GM18511 (cell line): ENCODE data around the gene OIT3.

Source experiments
- ATAC-seq: cut with Tn5 transposase; IDR thresholded peaks from one replicate; pipeline ENCODE4 v1.9.1; 2021; ENCODE audit warnings: mild to moderate bottlenecking, moderate library complexity; ENCODE audit not compliant: unreplicated experiment

OIT3 gene

DNA sequence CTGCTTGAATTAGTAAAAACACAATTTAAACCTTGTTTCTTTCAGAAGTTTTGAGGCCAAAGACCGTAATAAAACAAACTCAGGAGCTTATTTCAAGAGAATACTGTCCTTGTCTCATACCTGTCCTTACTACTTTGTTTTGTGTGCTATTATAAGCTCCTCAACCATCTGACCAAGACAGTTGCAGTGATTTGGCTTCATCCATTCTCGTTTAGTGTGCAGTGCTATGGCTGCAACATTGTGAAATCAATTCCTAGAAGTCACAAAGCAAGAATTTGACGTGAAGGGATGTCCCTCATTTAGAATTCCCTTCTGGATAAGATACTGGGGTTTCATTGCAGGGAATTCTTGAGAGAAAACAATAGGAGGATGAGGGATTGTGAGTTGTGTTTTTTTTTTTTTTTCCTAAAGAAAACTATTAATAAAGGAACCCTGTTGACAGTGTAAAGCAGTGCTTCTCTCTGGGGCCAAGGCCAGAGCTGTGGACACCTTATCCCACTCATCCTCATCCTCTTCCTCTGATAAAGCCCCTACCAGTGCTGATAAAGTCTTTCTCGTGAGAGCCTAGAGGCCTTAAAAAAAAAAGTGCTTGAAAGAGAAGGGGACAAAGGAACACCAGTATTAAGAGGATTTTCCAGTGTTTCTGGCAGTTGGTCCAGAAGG, at the start of gene OIT3:
TSS of gene OIT3 (plus strand) at position 604 of the 663 bp plus-strand sequence. CDS start 60 bp downstream, outside the sequence.
- no peak for ATAC-seq

DNA sequence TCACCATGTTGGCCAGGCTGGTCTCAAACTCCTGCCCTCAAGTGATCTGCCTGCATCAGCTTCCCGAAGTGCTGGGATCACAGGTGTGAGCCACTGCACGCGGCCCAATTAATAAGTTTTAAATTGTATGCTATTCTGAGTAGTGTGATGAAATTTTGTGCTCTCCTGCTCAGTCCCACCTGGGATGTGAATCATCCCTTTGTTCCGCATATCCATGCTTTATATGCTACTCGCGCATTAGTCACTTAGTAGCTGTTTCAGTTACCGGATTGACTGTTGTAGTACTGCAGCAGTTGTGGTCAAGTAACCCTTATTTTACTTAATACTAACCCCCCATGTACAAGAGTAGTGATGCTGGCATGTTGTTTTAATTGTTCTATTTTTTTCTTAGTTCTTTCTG, 47.3 kb upstream of the OIT3 start:
- ATAC-seq: no peak

DNA sequence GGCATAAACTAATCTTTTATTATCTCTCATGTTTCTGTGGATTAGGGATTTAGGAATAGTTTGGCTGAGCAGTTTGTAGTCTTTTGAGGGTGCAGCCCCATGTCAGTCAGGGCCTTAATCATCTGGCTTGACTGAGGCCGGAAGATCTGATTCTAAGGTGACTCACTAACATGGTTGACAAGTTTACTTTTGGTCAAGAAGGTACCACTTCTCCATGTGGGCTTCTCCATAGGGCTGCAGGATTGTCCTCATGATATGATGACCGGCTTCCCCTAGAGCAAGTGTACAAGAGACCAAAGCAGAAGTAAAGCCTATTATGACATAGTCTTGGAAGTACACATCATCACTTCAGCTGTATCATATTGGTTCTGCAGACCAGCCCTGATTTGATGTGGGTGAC, 45.9 kb upstream of the OIT3 start:
- ATAC-seq: no peak

DNA sequence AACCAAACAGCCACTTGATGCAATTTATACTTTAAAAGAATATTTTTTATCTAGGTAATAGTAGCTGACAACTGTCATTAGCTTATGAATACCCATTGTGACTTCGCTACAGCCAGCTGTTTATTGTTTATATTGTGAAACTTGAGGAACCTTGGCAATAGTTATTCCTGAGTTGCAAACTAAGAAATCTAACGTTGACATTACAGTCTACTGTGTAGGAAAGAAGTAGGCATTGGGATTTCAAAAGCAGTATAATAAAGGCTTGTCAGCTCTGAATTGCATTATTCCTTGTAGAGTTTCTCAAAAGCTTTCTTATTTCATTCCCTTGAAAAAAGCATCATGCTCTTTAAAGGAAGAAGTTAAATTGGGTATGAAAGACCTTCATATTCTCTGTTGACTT, 42.7 kb upstream of the OIT3 start:
- ATAC-seq: no peak

- ATAC-seq: no peak
Measured at GRCh38 chr10:72851509-72851908, 42.0 kb upstream of the OIT3 start.

- ATAC-seq: no peak
Measured at GRCh38 chr10:72852508-72852907, 41.0 kb upstream of the OIT3 start.

- no peak for ATAC-seq
Measured at GRCh38 chr10:72855129-72855528, 38.4 kb upstream of the OIT3 start.

GRCh38 chr10:72855790-72856189, 37.7 kb upstream of the OIT3 start:
- no peak for ATAC-seq

DNA sequence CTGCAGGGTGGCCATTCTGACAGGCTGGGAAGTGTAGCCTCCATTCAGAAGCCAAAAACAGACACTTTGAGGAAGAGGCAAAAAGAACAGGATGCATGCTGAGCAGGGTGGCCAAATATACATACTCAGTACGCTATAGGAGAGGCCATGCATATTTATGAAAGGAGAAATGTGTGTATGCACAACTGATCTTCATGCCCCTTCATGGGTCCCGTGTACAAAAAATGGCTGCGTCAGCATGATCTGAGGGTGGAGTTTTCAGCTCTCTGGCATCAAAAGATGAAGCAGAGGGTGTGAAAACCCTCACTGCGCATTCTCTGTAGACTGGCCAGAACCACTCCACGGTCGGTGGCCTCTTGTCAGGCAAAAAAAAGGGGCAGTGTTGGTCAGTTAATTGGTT, 35.5 kb upstream of the OIT3 start:
- ATAC-seq: no peak

DNA sequence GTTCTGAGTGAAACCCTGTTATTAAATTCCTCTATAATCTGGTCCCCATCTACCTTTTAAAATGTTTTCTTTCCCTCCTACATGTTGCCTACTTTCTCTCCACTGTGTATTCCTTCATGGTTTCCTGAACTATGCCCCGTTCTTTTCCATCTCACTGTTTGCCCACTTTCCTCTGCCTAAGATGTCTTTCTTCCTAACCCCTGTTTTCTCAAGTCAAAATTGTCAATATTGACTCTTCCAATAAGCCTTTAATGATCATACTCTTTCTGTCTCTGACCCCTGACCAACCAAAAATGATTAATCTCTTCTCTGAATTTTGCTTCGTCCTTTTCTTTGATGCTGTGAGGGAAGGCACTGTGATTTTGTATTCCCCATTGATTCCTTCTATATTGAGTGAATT, 30.6 kb upstream of the OIT3 start:
- no peak for ATAC-seq

- no peak for ATAC-seq
Measured at GRCh38 chr10:72875250-72876055, 18.1 kb upstream of the OIT3 start.

DNA sequence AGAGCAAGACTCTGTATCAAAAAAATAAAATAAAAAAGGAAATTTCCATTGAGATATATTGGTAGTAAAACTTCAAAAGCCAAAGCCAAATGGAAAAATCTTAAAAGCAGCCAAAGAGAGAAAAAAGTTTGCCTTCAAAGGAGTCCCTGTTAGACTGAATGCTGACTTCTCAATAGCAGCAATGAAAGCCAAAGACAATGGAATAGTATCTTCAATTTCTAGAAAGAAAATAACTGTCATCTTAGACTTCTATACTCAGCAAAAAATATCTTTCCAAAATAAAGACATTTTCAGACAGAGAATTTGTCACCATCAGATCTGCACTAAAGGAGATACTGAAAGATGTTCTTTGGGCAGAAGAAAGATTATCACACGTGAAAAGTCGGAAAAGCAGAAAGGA, 14.3 kb upstream of the OIT3 start:
- ATAC-seq: no peak

DNA sequence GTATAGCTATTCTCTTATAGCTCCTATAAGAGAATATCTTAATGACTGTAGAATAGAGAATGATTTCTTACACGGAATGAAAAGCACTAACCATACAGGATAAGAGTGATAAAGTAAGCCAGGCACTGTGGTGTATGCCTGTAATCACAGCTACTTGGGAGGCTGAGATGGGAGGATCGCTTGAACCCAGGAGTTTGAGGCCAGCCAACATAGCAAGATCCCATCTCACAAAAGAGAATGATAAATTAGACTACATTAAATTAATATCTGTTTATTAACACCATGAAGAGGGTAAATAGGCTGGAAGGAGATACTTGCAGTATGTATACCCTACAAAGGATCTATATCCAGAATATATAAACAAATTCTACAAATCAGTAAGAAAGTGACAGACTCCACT, 12.2 kb upstream of the OIT3 start:
- ATAC-seq: no peak

DNA sequence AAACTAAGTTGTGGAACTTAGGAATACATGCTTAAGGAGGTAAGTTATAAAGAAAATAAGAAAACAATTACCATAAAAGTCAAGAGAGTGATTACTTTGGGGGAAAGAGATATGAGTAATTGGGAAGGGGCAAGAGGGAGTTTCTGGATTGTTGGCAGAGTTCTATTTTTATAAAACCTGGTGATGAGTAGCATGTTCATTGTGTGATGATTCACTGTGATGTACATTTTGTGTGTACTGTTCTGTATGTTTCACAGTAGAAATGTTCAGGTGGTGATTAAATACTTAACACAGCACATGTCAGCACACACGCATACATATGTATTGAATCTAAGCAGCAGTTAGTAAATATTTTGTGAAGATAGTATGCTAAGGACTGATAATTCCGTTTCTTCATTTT, 9.7 kb upstream of the OIT3 start:
- ATAC-seq: no peak

DNA sequence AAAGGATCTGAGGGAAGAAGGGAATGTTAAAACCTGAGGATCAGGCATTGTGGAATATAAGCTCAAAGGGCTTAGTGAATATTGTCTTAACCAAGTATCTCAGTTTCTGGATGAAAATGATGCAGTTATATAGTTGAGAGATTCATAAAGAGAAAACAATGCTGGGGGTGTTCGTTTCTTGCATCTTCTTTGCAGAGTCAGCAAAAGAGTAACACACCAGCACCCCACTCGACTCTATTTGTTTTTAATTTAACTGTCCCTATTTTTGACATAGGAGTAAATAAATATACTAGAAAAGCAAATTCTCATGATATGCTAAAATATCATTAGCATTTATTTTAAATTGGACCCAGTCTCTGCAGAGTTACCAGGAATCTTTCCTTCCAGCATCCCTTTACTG, 7.6 kb upstream of the OIT3 start:
- ATAC-seq: no peak

GRCh38 chr10:72886621-72887020, 6.9 kb upstream of the OIT3 start:
- ATAC-seq: no peak

GRCh38 chr10:72887043-72887442, 6.5 kb upstream of the OIT3 start:
- ATAC-seq: no peak

DNA sequence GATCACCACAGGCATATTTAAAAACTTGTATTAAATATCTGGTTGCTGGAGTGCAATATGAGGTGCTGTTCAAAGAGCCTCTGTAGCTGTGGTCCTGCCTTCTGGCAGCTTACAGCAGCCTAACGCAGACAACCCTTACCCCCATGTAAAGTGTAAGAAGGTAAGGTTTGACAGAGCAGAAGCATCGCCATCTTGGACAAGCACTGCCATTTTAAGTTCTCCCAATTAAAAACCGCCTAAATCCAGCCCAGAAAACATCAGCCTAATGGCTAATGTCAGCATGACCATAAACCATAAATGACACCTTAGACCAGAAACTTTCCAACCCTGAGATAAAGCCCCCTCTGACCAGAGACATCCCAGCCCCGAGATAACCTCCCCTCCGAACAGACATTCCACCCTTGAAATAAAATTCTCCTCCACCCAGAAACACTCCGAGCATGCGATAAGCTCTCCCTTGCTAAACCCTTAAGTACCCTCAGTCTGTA, 5.3 kb upstream of the OIT3 start:
- no peak for ATAC-seq

GRCh38 chr10:72889391-72889831, 4.1 kb upstream of the OIT3 start:
- no peak for ATAC-seq

DNA sequence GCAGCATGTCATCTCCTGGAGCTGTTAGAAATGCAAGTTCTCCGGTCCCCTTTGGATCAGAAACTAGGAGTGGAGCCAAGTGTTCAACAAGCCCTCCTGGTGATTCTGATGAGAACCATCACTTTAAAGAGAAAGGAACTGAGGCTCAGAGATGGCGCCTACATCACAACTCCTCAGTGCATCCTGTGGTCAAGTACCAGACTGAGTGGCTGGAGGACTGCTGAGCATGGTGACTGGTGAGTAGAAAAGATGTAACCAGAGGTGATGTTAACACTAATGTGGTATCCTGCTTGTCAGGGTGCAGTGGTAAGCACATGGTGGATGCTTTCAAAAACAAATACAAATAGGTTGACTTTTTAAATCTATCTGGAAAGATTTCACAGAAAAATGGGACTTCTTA, 3.5 kb upstream of the OIT3 start:
- no peak for ATAC-seq

DNA sequence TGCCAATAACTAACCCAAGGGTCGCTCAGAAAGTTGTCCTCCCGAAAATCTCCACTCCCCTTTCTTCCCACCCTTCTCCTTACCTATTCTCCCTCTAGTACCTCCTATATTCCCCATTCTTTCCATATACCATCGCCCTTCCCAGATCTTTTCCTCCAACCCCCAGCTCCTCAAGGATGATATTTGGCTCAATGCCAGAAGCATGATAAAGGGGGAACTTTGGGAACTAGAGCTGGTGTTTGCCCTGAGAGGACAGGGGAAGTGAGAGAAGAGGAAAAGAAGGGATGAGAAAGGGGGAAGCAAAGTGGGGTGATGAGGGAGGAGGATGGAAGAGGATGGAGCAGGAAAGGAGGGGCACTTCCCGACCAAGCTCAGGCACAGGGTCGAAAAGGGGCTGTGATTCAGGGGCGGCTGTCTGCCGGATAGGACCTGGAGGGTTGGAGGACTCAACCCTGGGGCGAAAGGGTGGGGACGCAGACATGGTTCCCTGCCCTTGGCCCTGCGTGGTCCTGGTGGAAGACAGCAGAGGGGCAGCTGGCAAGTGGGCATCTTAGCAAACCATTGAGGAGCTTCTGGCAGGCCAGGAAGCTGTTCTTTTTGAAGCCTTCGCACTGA, 1.8 kb downstream of the OIT3 start:
- no peak for ATAC-seq

DNA sequence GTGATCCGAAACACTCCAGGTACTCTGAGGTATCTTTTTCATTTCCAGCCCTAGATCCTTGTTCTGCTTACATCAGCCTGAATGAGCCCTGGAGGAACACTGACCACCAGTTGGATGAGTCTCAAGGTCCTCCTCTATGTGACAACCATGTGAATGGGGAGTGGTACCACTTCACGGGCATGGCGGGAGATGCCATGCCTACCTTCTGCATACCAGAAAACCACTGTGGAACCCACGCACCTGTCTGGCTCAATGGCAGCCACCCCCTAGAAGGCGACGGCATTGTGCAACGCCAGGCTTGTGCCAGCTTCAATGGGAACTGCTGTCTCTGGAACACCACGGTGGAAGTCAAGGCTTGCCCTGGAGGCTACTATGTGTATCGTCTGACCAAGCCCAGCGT, 5.1 kb downstream of the OIT3 start:
- no peak for ATAC-seq
